ENCODE measurements around the gene TCEAL8. TPM values are rescaled to one million over a fixed set of nuclear protein-coding genes. Genes with fewer than 3 reads are reported as not detected.

Gene TCEAL8
- total and polyA plus RNA-seq, 7 donors, result 49.3 to 113 (median 90.6) TPM

GRCh38 chrX:103212749-103213457 lies 42.1 kb downstream of the TCEAL8 start:
- H3K27ac ChIP-seq, result no peak overlapping the region

DNA sequence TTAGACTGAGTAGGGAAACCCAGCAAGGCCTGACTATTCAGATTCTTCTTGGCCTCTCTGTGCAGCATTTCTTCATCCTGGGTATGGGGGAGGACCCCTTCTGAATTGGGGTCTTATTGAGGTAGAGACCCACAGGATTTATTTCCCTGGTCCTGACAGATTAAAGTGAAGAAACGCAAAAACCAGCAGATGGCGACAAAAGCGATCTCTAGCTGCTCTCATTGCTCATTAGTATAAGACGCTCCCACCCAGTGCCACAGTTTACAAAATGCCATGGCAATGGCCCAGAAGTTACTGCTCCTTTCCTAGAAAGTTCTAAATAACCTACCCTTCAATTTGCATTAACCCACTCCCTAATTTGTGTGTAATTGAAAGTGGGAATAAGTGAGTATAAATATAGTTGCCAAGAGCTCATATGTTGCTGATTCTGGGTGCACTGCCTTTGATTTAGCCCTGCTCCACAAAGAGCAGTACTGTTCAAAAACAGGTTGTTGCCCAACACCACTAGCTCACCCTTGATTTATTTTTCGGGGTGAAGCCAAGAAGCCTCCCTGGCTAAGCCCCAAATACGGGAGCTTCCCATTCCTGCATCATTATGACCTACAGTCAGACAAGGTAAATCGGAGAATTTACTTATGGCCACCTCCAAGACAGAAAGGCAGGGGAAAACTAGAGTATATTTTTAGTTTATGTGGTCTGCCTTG lies 43.8 kb downstream of the TCEAL8 start:
- WGBS, 2 donors, result 28 to 32% methylated on average over 7 of the region's 7 CpGs
- intact Hi-C loops (cut with DNase I), result loop anchor here (2.0 to 10.0 kb wide), 3 partner anchors 44 to 414 kb away; partner anchors contain the start of genes TCEAL1, TCEAL7 and TCEAL8
- no peaks in the 10 kb centered on the region for H3K36me3 ChIP-seq
- no peaks in the 10 kb centered on the region for H3K9me3 ChIP-seq
- TF ChIP-seq, protein P1, sequence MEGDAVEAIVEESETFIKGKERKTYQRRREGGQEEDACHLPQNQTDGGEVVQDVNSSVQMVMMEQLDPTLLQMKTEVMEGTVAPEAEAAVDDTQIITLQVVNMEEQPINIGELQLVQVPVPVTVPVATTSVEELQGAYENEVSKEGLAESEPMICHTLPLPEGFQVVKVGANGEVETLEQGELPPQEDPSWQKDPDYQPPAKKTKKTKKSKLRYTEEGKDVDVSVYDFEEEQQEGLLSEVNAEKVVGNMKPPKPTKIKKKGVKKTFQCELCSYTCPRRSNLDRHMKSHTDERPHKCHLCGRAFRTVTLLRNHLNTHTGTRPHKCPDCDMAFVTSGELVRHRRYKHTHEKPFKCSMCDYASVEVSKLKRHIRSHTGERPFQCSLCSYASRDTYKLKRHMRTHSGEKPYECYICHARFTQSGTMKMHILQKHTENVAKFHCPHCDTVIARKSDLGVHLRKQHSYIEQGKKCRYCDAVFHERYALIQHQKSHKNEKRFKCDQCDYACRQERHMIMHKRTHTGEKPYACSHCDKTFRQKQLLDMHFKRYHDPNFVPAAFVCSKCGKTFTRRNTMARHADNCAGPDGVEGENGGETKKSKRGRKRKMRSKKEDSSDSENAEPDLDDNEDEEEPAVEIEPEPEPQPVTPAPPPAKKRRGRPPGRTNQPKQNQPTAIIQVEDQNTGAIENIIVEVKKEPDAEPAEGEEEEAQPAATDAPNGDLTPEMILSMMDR (IDR thresholded peaks at IDR 0.05), result peak in 2 of 4 experiments; percentile 15 to 32
- TF ChIP-seq POLR2AphosphoS5 (IDR thresholded peaks at IDR 0.05), result no peak
- no peak overlapping the region for H3K4me3 ChIP-seq
- H3K4me1 ChIP-seq, result no peaks in the 10 kb centered on the region
- peak; percentile 63 for DNase-seq
- no peaks in the 10 kb centered on the region for H3K27me3 ChIP-seq
- no peak overlapping the region for H3K27ac ChIP-seq

More at GRCh38 chrX:103212749-103213457, 42.1 kb downstream of the TCEAL8 start:
- Histone ChIP-seq H3K36me3 (no peaks in the 10 kb centered on the region), H3K4me3 (no peak overlapping the region), H3K9me3 (no peaks in the 10 kb centered on the region), H3K4me1 (no peaks in the 10 kb centered on the region), H3K27me3 (no peaks in the 10 kb centered on the region)
- intact Hi-C loops (cut with DNase I), result loop anchor here (2.0 to 10.0 kb wide), 3 partner anchors 122 to 412 kb away; partner anchors contain the start of genes TCEAL1 and TCEAL7
- 24 to 78% methylated on average over 8 of the region's 8 CpGs for WGBS, 2 donors
- TF ChIP-seq POLR2A (IDR thresholded peaks at IDR 0.05), result no peak
- TF ChIP-seq EP300 (IDR thresholded peaks at IDR 0.05), result no peak
- TF ChIP-seq, protein P1 (IDR thresholded peaks at IDR 0.05), result no peak
- TF ChIP-seq POLR2AphosphoS5 (IDR thresholded peaks at IDR 0.05), result no peak
- DNase-seq, result no peak

- intact Hi-C loops (cut with DNase I), result loop anchor here (2.0 to 10.0 kb wide), 3 partner anchors 45 to 415 kb away; partner anchors contain the start of genes TCEAL1, TCEAL7 and TCEAL8
- WGBS, 2 donors, result 92% methylated on average over 5 of the region's 5 CpGs
Measured at GRCh38 chrX:103210056-103210455, 44.9 kb downstream of the TCEAL8 start.

More at GRCh38 chrX:103210056-103210455, 44.9 kb downstream of the TCEAL8 start:
- TF ChIP-seq EP300 (IDR thresholded peaks at IDR 0.05) (no peak), POLR2A (IDR thresholded peaks at IDR 0.05) (no peak), POLR2AphosphoS5 (IDR thresholded peaks at IDR 0.05) (no peak)
- TF ChIP-seq, protein P1 (IDR thresholded peaks at IDR 0.05), result no peak
- no peak overlapping the region for H3K27ac ChIP-seq
- no peak overlapping the region for H3K4me3 ChIP-seq
- no peaks in the 10 kb centered on the region for H3K36me3 ChIP-seq
- no peaks in the 10 kb centered on the region for H3K4me1 ChIP-seq
- no peaks in the 10 kb centered on the region for H3K9me3 ChIP-seq
- no peaks in the 10 kb centered on the region for H3K27me3 ChIP-seq
- no peak for DNase-seq

Other genes starting within 250 kb of the TCEAL8 start
- 10 to 100 TPM in 1 of 4 donors, 1 to 10 TPM in 3; 6.9 to 13.9 (median 9.1) TPM for gene BEX1, start 191.0 kb downstream of the TCEAL8 start, total RNA-seq
- gene BEX1, start 191.0 kb downstream of the TCEAL8 start, polyA plus RNA-seq, result 1 to 10 TPM in 2 of 3 donors, not detected in 1; 3.6 to 6.9 TPM
- 1 to 10 TPM in 1 of 4 donors, under 1 TPM in 1, not detected in 2; 0.36 to 1.2 TPM for gene NXF3, start 162.0 kb downstream of the TCEAL8 start, total RNA-seq
- under 1 TPM in 1 of 3 donors, not detected in 2; 0.15 TPM for gene NXF3, start 162.0 kb downstream of the TCEAL8 start, polyA plus RNA-seq
- 10 to 100 TPM; 45.5 to 86.6 (median 56.9) TPM for gene BEX4, start 40.0 kb downstream of the TCEAL8 start, total RNA-seq
- 10 to 100 TPM; 31.5 to 45.6 (median 34.7) TPM for gene BEX4, start 40.0 kb downstream of the TCEAL8 start, polyA plus RNA-seq
- 1 to 10 TPM in 1 of 4 donors, under 1 TPM in 1, not detected in 2; 0.41 to 1.8 TPM for gene TCEAL5, start 21.6 kb upstream of the TCEAL8 start, total RNA-seq
- 1 to 10 TPM in 1 of 3 donors, under 1 TPM in 1, not detected in 1; 0.80 to 1.8 TPM for gene TCEAL5, start 21.6 kb upstream of the TCEAL8 start, polyA plus RNA-seq
- 10 to 100 TPM in 3 of 4 donors, 1 to 10 TPM in 1; 2.2 to 24.6 (median 11.2) TPM for gene BEX2, start 55.8 kb upstream of the TCEAL8 start, total RNA-seq
- gene BEX2, start 55.8 kb upstream of the TCEAL8 start, polyA plus RNA-seq, result 10 to 100 TPM; 10.2 to 28.5 (median 16.8) TPM
- gene TCEAL7, start 75.1 kb upstream of the TCEAL8 start, total RNA-seq, result 10 to 100 TPM; 19.7 to 35.2 (median 32.4) TPM
- 1 to 10 TPM; 1.8 to 7.2 (median 5.1) TPM for gene TCEAL7, start 75.1 kb upstream of the TCEAL8 start, polyA plus RNA-seq
- gene TCEAL9, start 101.4 kb upstream of the TCEAL8 start, total RNA-seq, result 10 to 100 TPM; 58.9 to 81.1 (median 74.9) TPM
- 10 to 100 TPM; 52.4 to 93.7 (median 92.9) TPM for gene TCEAL9, start 101.4 kb upstream of the TCEAL8 start, polyA plus RNA-seq
- gene BEX3, start 121.4 kb upstream of the TCEAL8 start, total RNA-seq, result 100 to 1,000 TPM; 125 to 150 (median 135) TPM
- gene BEX3, start 121.4 kb upstream of the TCEAL8 start, polyA plus RNA-seq, result 10 to 100 TPM; 39.1 to 77.5 (median 62.6) TPM